Mesothelial cell of epicardium (in vitro differentiated cells): ENCODE results near the gene MRPS24. TPM values are rescaled to one million over a fixed set of nuclear protein-coding genes. Genes with fewer than 3 reads are reported as not detected.

Source experiments
- DNase-seq, 2 experiments: peaks; one replicate each; pipeline ENCODE4 v3.0.0; 2021; ENCODE audit warnings: low spot score in 2 of 2; ENCODE audit not compliant: unreplicated experiment in 2 of 2
- H3K27ac Mint-ChIP-seq: 2 replicates; pipeline ENCODE4 v1.8.0; 2021; ENCODE audit warnings: mixed read lengths
- H3K27me3 Mint-ChIP-seq: 2 replicates; pipeline ENCODE4 v1.8.0; 2021; ENCODE audit warnings: low read depth, mixed read lengths
- H3K36me3 Mint-ChIP-seq: 2 replicates; pipeline ENCODE4 v1.8.0; 2021; ENCODE audit warnings: mixed read lengths
- H3K4me1 Mint-ChIP-seq: 2 replicates; pipeline ENCODE4 v1.8.0; 2021; ENCODE audit warnings: mixed read lengths
- H3K4me3 Mint-ChIP-seq: 2 replicates; pipeline ENCODE4 v1.8.0; 2021; ENCODE audit warnings: mild to moderate bottlenecking, moderate library complexity, mixed read lengths
- H3K9me3 Mint-ChIP-seq: 2 replicates; pipeline ENCODE4 v1.8.0; 2021; ENCODE audit warnings: mixed read lengths
- CTCF ChIP-seq: fragments of 200-600 bp; sonication (generic); IDR thresholded peaks from one replicate; pipeline ENCODE4 v1.5.0; 2021; ENCODE audit warnings: antibody characterized with exemption; ENCODE audit not compliant: unreplicated experiment
- total RNA-seq: library from RNA; stranded (reverse); gene quantifications from 3 replicates; pipeline ENCODE4 v1.2.1, GENCODE V29; 2021

Gene MRPS24
- total RNA-seq, 1 donor from 2014 or later = 59.4 TPM

- Mint-ChIP-seq H3K27ac (peak overlapping the region; percentile 97), H3K4me3 (peak overlapping the region; percentile 78), H3K27me3 (peaks cover 2% of the 10 kb centered on the region), H3K4me1 (peaks cover 28% of the 10 kb centered on the region), H3K36me3 (peaks cover 15% of the 10 kb centered on the region), H3K9me3 (no peaks in the 10 kb centered on the region)
- TF ChIP-seq CTCF = no peak
- DNase-seq = no peak
Observed at GRCh38 chr7:43869867-43870240, 537 bp upstream of the MRPS24 start.

GRCh38 chr7:43868681-43869005 lies 674 bp downstream of the MRPS24 start:
- no peak for DNase-seq
- Mint-ChIP-seq H3K36me3 (peaks cover 15% of the 10 kb centered on the region), H3K27ac (peak overlapping the region; percentile 80), H3K9me3 (no peaks in the 10 kb centered on the region), H3K27me3 (peaks cover 5% of the 10 kb centered on the region), H3K4me3 (peak overlapping the region; percentile 78), H3K4me1 (peaks cover 28% of the 10 kb centered on the region)
- no peak for TF ChIP-seq CTCF

- TF ChIP-seq CTCF = no peak
- Mint-ChIP-seq H3K27me3 (peaks cover 6% of the 10 kb centered on the region), H3K4me1 (peaks cover 28% of the 10 kb centered on the region), H3K36me3 (peaks cover 15% of the 10 kb centered on the region), H3K27ac (peak overlapping the region; percentile 80), H3K4me3 (peak overlapping the region; percentile 78), H3K9me3 (no peaks in the 10 kb centered on the region)
- DNase-seq = no peak
Observed at GRCh38 chr7:43868181-43868580, 1.1 kb downstream of the MRPS24 start.

- Mint-ChIP-seq H3K36me3 (peaks cover 15% of the 10 kb centered on the region), H3K27ac (no peak overlapping the region), H3K4me1 (peaks cover 19% of the 10 kb centered on the region), H3K4me3 (no peak overlapping the region), H3K27me3 (peaks cover 9% of the 10 kb centered on the region), H3K9me3 (no peaks in the 10 kb centered on the region)
- DNase-seq = no peak
- TF ChIP-seq CTCF = no peak
Observed at GRCh38 chr7:43865277-43865676, 4.0 kb downstream of the MRPS24 start.

GRCh38 chr7:43864126-43864525 lies 5.2 kb downstream of the MRPS24 start:
- no peak for DNase-seq
- H3K4me1 Mint-ChIP-seq = peaks cover 11% of the 10 kb centered on the region
- peaks cover 3% of the 10 kb centered on the region for H3K9me3 Mint-ChIP-seq
- H3K36me3 Mint-ChIP-seq = peaks cover 15% of the 10 kb centered on the region
- H3K4me3 Mint-ChIP-seq = no peak overlapping the region
- TF ChIP-seq CTCF = no peak
- no peak overlapping the region for H3K27ac Mint-ChIP-seq
- H3K27me3 Mint-ChIP-seq = peaks cover 9% of the 10 kb centered on the region

GRCh38 chr7:43856996-43857395 lies 12.3 kb downstream of the MRPS24 start:
- Mint-ChIP-seq H3K9me3 (peaks cover 3% of the 10 kb centered on the region), H3K36me3 (no peaks in the 10 kb centered on the region), H3K4me3 (no peak overlapping the region), H3K27me3 (peaks cover 1% of the 10 kb centered on the region), H3K4me1 (no peaks in the 10 kb centered on the region), H3K27ac (no peak overlapping the region)
- no peak for TF ChIP-seq CTCF
- DNase-seq = no peak
